ENCODE measurements around the gene SLC2A13.

The SLC2A13 gene

DNA sequence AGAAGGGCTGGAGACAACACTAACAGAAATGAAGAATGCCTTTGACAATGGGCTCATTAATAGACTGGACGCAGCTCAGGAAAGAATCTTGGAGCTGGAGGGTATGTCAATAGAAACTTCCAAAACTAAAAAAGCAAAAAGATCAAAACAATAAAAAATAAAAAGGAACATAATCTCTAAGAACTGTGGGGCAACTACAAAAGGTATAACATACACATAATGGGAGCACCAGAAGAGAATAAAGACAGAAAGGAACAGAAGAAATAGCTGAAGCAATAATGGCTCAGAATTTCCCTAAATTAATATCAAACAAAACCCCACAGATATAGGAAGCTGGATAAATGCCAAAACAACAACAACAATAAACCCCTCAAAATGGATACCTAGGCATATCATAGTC, 362.2 kb downstream of the SLC2A13 start:
- Mint-ChIP-seq H3K9me3 (peaks cover 8% of the 10 kb centered on the region), H3K27ac (no peak overlapping the region), H3K4me1 (no peaks in the 10 kb centered on the region), H3K4me3 (no peak overlapping the region), H3K36me3 (no peaks in the 10 kb centered on the region)
- DNase-seq (ENCODE audit: low spot score in 2 of 2): no peak
- no peak for ATAC-seq

DNA sequence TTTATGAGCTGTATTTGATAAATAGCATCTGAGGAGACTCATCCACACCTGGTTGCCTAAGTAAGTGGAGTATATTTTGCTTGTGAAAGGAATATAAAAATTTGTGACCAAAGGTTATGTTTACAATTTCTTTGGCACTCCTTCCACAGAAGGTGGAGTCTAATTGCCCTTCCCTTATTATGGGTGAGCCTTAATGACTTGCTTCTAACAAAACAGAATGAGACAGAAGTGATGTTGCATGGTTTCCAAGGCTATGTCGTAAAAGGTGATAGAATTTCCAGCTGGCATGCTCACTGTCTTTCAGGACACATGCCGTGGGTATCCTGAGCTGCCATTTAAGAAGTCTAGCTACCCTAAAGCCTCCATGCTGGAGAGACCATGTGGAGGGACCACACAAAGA, 369.5 kb downstream of the SLC2A13 start:
- ATAC-seq: no peak
- no peak overlapping the region for H3K27ac Mint-ChIP-seq

DNA sequence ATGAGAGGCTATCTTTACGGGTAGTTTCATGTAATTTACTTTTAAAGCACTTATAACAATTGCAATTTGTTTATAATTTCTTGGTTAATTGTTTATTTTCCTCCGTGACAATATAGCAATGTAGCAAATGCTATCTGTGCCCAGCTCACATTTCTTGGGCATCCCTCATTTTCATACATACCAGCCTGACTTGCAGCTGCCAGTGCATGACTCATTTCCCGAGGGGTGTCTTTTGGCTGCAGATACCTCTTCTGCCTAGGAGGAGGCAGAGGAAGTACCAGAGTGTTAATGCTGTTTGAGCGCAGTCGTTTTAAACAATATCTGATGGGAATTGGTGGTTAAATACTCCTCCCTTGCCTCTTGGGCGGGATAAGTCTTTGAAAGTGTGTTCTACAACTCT, 382.1 kb downstream of the SLC2A13 start:
- peak; percentile 92 for ATAC-seq
- no peak overlapping the region for H3K27ac Mint-ChIP-seq
- no peak overlapping the region for H3K4me3 Mint-ChIP-seq
- H3K4me1 Mint-ChIP-seq: peaks cover 6% of the 10 kb centered on the region
- no peaks in the 10 kb centered on the region for H3K36me3 Mint-ChIP-seq
- DNase-seq (ENCODE audit: low spot score in 2 of 2): peak in 1 of 2 donors; percentile 51
- peaks cover under 1% of the 10 kb centered on the region for H3K9me3 Mint-ChIP-seq

More for the DNA sequence above, 369.5 kb downstream of the SLC2A13 start:
- H3K36me3 Mint-ChIP-seq: no peaks in the 10 kb centered on the region
- peaks cover 11% of the 10 kb centered on the region for H3K9me3 Mint-ChIP-seq
- H3K4me3 Mint-ChIP-seq: no peak overlapping the region
- DNase-seq (ENCODE audit: low spot score in 2 of 2): no peak
- H3K4me1 Mint-ChIP-seq: no peaks in the 10 kb centered on the region

DNA sequence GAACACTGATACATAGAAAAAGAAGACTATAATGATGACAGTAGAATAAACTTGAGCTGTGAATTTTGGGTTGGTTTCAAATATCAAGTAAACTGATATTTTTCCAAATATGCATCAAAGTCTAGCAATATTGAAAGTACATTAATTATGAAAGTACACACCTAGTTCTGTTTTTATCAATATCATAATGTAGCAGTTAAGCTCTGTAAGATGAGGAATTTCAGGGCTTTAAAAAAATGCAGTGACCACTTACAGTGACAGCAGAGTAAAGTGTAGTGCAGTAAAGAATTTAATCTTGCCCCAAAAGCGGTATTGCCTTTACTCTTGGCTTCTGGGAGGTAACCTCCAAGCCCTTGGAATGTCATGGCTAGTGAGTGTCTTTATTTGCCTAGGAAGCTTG, 383.4 kb downstream of the SLC2A13 start:
- DNase-seq (ENCODE audit: low spot score in 2 of 2) (no peak), ATAC-seq (peak; percentile 81)
- Mint-ChIP-seq H3K9me3 (no peaks in the 10 kb centered on the region), H3K4me1 (peaks cover 6% of the 10 kb centered on the region), H3K36me3 (no peaks in the 10 kb centered on the region), H3K27ac (no peak overlapping the region), H3K4me3 (no peak overlapping the region)

DNA sequence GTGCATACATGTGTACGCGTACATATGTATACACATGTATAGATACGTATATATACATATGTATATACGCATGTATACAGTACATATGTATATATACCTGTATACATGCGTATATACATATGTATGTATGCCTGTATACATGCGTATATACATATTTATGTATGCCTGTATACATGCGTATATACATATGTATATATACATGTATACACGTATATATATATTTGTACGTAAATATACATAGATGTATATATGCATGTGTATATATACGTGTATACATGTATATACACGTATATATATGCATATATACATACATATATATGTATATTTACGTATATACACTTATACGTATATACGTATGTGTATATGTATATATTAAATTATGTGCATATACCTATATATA, 392.3 kb downstream of the SLC2A13 start:
- peaks cover 2% of the 10 kb centered on the region for H3K9me3 Mint-ChIP-seq
- H3K4me3 Mint-ChIP-seq: no peak overlapping the region
- DNase-seq (ENCODE audit: low spot score in 2 of 2) (no peak), ATAC-seq (no peak)
- H3K4me1 Mint-ChIP-seq: no peaks in the 10 kb centered on the region
- H3K36me3 Mint-ChIP-seq: no peaks in the 10 kb centered on the region
- no peak overlapping the region for H3K27ac Mint-ChIP-seq

DNA sequence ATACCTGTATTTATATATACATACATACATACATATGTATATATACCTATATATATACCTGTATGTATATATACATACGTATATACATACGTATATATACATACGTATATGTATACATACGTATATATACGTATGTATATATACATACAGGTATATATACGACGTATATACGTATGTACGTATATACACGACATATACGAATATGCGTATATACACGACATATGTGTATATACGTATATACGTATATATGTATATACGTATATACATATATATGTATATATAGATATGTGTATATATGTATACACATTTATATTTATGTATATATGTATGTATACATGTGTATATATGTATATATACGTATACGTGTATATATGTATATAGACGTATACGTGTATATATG, 393.5 kb downstream of the SLC2A13 start:
- no peak for ATAC-seq
- no peak for DNase-seq (ENCODE audit: low spot score in 2 of 2)
- Mint-ChIP-seq H3K4me3 (no peak overlapping the region), H3K4me1 (no peaks in the 10 kb centered on the region), H3K36me3 (no peaks in the 10 kb centered on the region), H3K27ac (no peak overlapping the region), H3K9me3 (peaks cover 2% of the 10 kb centered on the region)

Data from stimulated activated effector memory CD8-positive, alpha-beta T cell treated with anti-CD3 and anti-CD28 coated beads, Interleukin-12 subunit alpha, Interleukin-12 subunit beta, amount 100 ng/mL, for 72 hours (primary cell).